Breast epithelium (tissue), 4 donors: Measurements from ENCODE around the gene ALG3. TPM values are rescaled to one million over a fixed set of nuclear protein-coding genes. Genes with fewer than 3 reads are reported as not detected.

ENCODE experiments used
- DNase-seq, 2 donors: peaks; one replicate each; pipeline ENCODE4 v3.0.0-alpha.2; 2019; ENCODE audit warnings: low spot score in 2 of 2
- H3K27ac ChIP-seq, 2 donors: fragments of 200-600 bp; sonication (generic) in 1 of 2; one replicate each; pipeline ENCODE4 v1.5.1; 2016 to 2019; ENCODE audit warnings: mild to moderate bottlenecking in 1 of 2
- H3K27me3 ChIP-seq, 2 donors: fragments of 200-600 bp; sonication (generic) in 1 of 2; one replicate each; pipeline versions ENCODE4 v1.5.1 to v1.6.0; 2017 to 2019; ENCODE audit warnings: control low read depth in 1 of 2, mild to moderate bottlenecking in 1 of 2
- H3K36me3 ChIP-seq: fragments of 200-600 bp; one replicate; pipeline ENCODE4 v1.5.1; 2019
- H3K4me1 ChIP-seq, 2 donors: fragments of 200-600 bp; sonication (generic); one replicate each; pipeline ENCODE4 v1.5.1; 2016 to 2019; ENCODE audit warnings: control low read depth in 1 of 2
- H3K4me3 ChIP-seq, 3 donors: fragments of 200-600 bp; sonication (generic); 1 replicate in 2 of 3; 2 replicates in 1 of 3; pipeline ENCODE4 v1.5.1; 2016 to 2019; ENCODE audit warnings: mild to moderate bottlenecking in 3 of 3, moderate library complexity in 2 of 3
- H3K9me3 ChIP-seq, 2 donors: fragments of 200-600 bp; sonication (generic) in 1 of 2; one replicate each; pipeline ENCODE4 v1.5.1; 2016 to 2019; ENCODE audit warnings: control low read depth in 1 of 2
- CTCF ChIP-seq, 3 donors: fragments of 450-650 bp; IDR thresholded peaks; one replicate each; pipeline ENCODE4 v1.5.1; 2016 to 2017; ENCODE audit warnings: antibody characterized with exemption in 3 of 3, mild to moderate bottlenecking in 3 of 3, moderate library complexity in 3 of 3
- POLR2A ChIP-seq: fragments of 450-650 bp; IDR thresholded peaks from one replicate; pipeline ENCODE4 v1.6.1; 2016; ENCODE audit warnings: antibody characterized with exemption, mild to moderate bottlenecking, moderate library complexity
- POLR2AphosphoS5 ChIP-seq, 3 donors: sonication (generic); formaldehyde crosslinking; IDR thresholded peaks; one replicate each; pipeline ENCODE4 v1.6.1; 2017; ENCODE audit warnings: antibody characterized with exemption in 3 of 3
- intact Hi-C: fragments of 100-400 bp; cut with DNase I; formaldehyde crosslinking; loops from one replicate; pipeline ENCODE4 v1.15.1; 2023; ENCODE audit warnings: low total_unique reads
- total RNA-seq, 3 donors: library from RNA; depleted of rRNA; stranded (reverse); fragments of >200 nt; gene quantifications; one replicate each; pipeline ENCODE4 v1.1.0, GENCODE V29; 2016

The ALG3 gene
- total RNA-seq, 3 donors from 2014 or later, result 36.4 to 46.5 (median 42.6) TPM

DNA sequence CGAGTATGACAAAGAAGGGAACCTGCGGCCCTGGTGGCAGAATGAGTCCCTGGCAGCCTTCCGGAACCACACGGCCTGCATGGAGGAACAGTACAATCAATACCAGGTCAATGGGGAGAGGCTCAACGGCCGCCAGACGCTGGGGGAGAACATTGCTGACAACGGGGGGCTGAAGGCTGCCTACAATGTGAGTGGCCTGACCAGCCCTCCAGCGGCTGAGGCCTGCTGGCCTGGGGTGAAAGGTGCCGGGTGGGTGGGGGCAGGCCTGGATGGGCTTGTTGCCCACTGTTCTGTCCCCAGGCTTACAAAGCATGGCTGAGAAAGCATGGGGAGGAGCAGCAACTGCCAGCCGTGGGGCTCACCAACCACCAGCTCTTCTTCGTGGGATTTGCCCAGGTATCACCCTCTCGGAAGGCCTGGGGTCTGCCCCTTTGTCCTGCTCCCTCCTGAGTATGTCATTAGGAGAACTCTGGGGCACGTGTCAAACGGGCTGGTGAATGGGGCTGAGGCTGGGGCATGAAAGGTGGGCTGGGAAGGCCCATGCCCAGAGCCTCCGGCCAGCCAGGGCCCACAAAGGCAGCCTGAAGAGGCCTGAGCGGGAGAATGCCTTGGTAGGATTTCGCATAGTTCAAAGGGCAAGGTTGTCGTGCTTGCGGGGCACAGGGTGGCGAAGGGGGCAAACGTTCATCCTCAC is 42.4 kb upstream of the ALG3 start:
- intact Hi-C loops, result loop anchor here (5.0 kb wide), 1 partner anchor 896 kb away; no protein-coding TSS in a partner anchor
- Histone ChIP-seq H3K36me3 (no peaks in the 10 kb centered on the region), H3K4me1 (no peaks in the 10 kb centered on the region), H3K9me3 (no peaks in the 10 kb centered on the region), H3K4me3 (no peak overlapping the region), H3K27me3 (no peaks in the 10 kb centered on the region), H3K27ac (no peak overlapping the region)
- no peak for DNase-seq
- TF ChIP-seq POLR2AphosphoS5 (IDR thresholded peaks at IDR 0.05), result no peak
- TF ChIP-seq POLR2A, result no peak
- TF ChIP-seq CTCF (IDR thresholded peaks at IDR 0.05), result no peak

GRCh38 chr3:184290331-184290730 is 41.6 kb upstream of the ALG3 start:
- intact Hi-C loops, result loop anchor here (5.0 kb wide), 1 partner anchor 897 kb away; no protein-coding TSS in a partner anchor
- no peaks in the 10 kb centered on the region for H3K9me3 ChIP-seq
- no peak for DNase-seq
- no peak overlapping the region for H3K27ac ChIP-seq
- no peaks in the 10 kb centered on the region for H3K4me1 ChIP-seq
- H3K36me3 ChIP-seq, result no peaks in the 10 kb centered on the region
- no peaks in the 10 kb centered on the region for H3K27me3 ChIP-seq
- TF ChIP-seq POLR2A (no peak), POLR2AphosphoS5 (IDR thresholded peaks at IDR 0.05) (no peak), CTCF (IDR thresholded peaks at IDR 0.05) (no peak)
- no peak overlapping the region for H3K4me3 ChIP-seq

DNA sequence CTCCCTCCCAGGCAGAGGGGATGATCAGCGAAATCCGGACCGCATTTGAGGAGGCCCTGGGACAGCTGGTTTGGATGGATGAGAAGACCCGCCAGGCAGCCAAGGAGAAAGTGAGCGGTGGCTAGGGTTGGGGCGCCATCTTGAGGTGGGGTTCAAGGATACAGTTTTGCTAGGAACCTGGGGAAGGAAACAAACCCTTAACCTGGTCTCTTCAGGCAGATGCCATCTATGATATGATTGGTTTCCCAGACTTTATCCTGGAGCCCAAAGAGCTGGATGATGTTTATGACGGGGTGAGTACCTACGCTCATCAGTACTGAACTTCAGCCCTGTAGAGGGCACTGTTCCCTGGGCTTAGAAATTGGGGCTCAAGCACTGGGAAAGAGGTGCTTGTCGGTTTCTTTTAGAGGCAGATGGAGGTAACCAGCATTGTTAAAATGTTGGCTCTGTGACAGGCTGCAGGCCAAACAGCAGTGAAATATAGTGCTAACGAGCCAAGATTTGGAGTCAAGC is 40.7 kb upstream of the ALG3 start:
- Histone ChIP-seq H3K27me3 (no peaks in the 10 kb centered on the region), H3K4me1 (no peaks in the 10 kb centered on the region), H3K9me3 (no peaks in the 10 kb centered on the region), H3K4me3 (no peak overlapping the region), H3K36me3 (no peaks in the 10 kb centered on the region), H3K27ac (no peak overlapping the region)
- DNase-seq, result no peak
- TF ChIP-seq CTCF (IDR thresholded peaks at IDR 0.05) (peak in 2 of 3 donors; percentile 29 to 41), POLR2AphosphoS5 (IDR thresholded peaks at IDR 0.05) (no peak)
- intact Hi-C loops, result no loop called here

GRCh38 chr3:184284696-184285095 is 35.9 kb upstream of the ALG3 start:
- H3K4me3 ChIP-seq, result no peak overlapping the region
- H3K36me3 ChIP-seq, result no peaks in the 10 kb centered on the region
- TF ChIP-seq POLR2A (no peak), POLR2AphosphoS5 (IDR thresholded peaks at IDR 0.05) (no peak), CTCF (IDR thresholded peaks at IDR 0.05) (peak in 1 of 3 donors; percentile 14)
- H3K27ac ChIP-seq, result no peak overlapping the region
- H3K4me1 ChIP-seq, result no peaks in the 10 kb centered on the region
- intact Hi-C loops, result no loop called here
- H3K9me3 ChIP-seq, result no peaks in the 10 kb centered on the region
- no peaks in the 10 kb centered on the region for H3K27me3 ChIP-seq
- DNase-seq, result no peak

DNA sequence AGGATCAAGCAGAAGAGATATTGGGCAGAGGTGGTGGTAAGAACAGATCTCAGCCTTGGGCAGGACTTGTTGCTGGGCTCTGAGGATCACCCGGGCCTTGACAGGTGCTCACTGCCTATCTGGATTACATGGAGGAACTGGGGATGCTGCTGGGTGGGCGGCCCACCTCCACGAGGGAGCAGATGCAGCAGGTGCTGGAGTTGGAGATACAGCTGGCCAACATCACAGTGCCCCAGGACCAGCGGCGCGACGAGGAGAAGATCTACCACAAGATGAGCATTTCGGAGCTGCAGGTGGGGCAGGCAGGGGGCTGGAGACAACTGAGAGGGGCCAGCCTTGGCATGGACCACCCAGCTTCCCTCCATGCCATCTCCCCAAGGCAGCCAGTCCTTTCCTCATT is 34.9 kb upstream of the ALG3 start:
- no peaks in the 10 kb centered on the region for H3K36me3 ChIP-seq
- H3K4me1 ChIP-seq, result no peaks in the 10 kb centered on the region
- H3K9me3 ChIP-seq, result no peaks in the 10 kb centered on the region
- DNase-seq, result no peak
- H3K27me3 ChIP-seq, result no peaks in the 10 kb centered on the region
- intact Hi-C loops, result no loop called here
- no peak overlapping the region for H3K27ac ChIP-seq
- TF ChIP-seq POLR2AphosphoS5 (IDR thresholded peaks at IDR 0.05), result no peak
- no peak for TF ChIP-seq POLR2A
- TF ChIP-seq CTCF (IDR thresholded peaks at IDR 0.05), result no peak
- no peak overlapping the region for H3K4me3 ChIP-seq
